ENCODE results near the gene PDGFB. TPM values are rescaled to one million over a fixed set of nuclear protein-coding genes. Genes with fewer than 3 reads are reported as not detected.

The PDGFB gene
- total RNA-seq, 1 experiment from 2014 or later: 39.7 TPM

DNA sequence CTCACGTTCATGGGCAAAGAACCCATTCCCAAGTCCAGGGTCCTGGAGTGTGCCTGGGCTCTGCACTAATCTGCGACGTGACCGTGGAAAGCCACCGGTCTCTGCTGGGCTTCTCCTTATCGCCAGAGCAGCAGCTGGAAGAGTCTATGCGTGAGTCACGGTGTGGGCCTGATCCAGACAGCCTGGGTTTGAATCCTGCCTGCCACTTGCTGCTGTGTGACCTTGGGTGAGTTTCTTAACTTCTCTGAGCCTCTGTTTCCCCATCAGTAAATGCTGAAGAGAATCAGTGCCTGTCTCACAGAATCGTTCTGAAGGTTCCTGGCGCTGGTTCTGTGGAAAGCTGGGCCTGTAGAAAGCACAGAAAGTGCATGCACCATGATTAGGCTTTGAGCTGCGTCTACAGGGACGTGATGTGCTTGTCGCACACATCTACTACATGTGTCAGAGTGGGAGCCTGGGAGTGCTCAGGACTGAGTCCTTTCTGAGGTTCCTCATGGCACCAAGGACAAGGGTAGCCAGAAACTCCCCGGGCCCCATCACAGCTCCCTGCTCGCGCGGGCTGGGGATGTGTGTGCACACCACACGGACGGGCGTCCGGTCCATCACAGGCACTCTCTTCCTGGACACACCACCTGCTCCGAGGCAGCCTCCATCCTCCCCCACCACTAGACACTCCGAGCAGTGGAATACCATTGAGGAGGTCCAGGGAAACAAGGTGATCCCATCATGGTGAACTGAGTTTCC is 20.5 kb upstream of the PDGFB start:
- no peaks in the 10 kb centered on the region for H3K9me3 ChIP-seq (ENCODE audit: insufficient read depth, low read depth)
- peaks cover 22% of the 10 kb centered on the region for H3K4me1 ChIP-seq (replicated peaks; ENCODE audit: insufficient read depth)
- H3F3A ChIP-seq (ENCODE audit: insufficient read depth, low read depth): peaks cover 29% of the 10 kb centered on the region
- intact Hi-C loops (cut with micrococcal nuclease; ENCODE audit: unreplicated experiment): no loop called here
- DNase-seq: no peak
- H3K4me3 ChIP-seq: no peak overlapping the region
- H3K36me3 ChIP-seq (ENCODE audit: low read depth): no peaks in the 10 kb centered on the region
- no peaks in the 10 kb centered on the region for H3K9me2 ChIP-seq (ENCODE audit: insufficient read depth)
- CTCF ChIA-PET: no interaction called here
- POLR2A ChIA-PET (ENCODE audit: unreplicated experiment): interaction anchor here (0.7 kb wide), 2 partner anchors 14 to 23 kb away, joined by 4 to 11 read pairs; no protein-coding TSS in a partner anchor
- no peaks in the 10 kb centered on the region for H3K27me3 ChIP-seq (ENCODE audit: insufficient read depth, low read depth)
- H4K20me1 ChIP-seq (ENCODE audit: insufficient read depth): no peaks in the 10 kb centered on the region
- TF ChIP-seq EZH2 (IDR thresholded peaks at IDR 0.05; ENCODE audit: low read depth): no peak
- TF ChIP-seq, protein P1, sequence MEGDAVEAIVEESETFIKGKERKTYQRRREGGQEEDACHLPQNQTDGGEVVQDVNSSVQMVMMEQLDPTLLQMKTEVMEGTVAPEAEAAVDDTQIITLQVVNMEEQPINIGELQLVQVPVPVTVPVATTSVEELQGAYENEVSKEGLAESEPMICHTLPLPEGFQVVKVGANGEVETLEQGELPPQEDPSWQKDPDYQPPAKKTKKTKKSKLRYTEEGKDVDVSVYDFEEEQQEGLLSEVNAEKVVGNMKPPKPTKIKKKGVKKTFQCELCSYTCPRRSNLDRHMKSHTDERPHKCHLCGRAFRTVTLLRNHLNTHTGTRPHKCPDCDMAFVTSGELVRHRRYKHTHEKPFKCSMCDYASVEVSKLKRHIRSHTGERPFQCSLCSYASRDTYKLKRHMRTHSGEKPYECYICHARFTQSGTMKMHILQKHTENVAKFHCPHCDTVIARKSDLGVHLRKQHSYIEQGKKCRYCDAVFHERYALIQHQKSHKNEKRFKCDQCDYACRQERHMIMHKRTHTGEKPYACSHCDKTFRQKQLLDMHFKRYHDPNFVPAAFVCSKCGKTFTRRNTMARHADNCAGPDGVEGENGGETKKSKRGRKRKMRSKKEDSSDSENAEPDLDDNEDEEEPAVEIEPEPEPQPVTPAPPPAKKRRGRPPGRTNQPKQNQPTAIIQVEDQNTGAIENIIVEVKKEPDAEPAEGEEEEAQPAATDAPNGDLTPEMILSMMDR (conservative IDR thresholded peaks at IDR 0.05): no peak
- no peak overlapping the region for H3K27ac ChIP-seq
- no peaks in the 10 kb centered on the region for H3K79me2 ChIP-seq (ENCODE audit: low read depth)
- no peak overlapping the region for H3K4me2 ChIP-seq
- H2AFZ ChIP-seq: no peak overlapping the region
- no TSS peak for BruUV-seq (replicated peaks)

DNA sequence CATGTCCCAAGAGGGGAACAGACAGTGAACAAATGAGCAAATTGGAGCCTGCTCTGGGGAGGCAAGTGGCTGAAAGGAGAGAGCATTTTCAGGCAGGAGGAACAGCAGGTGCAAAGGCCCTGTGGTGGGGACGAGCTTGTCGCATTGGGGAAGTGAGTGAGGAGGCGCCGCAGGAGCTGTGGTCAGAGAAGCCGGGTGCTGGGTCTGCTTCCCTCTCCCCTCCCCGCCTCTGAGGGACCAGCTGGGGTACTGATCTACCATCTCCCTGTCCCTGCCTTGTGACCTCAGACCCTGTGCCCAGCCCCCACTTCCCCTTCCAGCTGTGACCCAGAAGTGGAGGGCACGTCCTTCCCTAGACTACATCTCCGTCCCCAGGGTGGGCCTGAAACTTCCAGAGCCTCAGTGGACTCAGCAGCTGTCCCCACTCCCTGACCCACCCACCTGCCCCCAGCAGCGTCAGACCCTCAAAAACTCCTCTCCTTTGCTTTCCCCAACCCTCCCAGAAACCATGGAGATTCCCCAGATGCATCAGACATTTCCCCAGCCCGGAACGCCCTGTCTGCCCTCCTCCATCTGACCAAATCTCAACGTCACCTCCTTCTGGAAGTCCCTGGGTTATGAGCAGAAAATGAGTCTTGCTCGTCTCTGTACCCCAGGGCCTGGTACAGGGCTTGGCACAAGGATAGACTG is 19.7 kb upstream of the PDGFB start:
- H4K20me1 ChIP-seq (ENCODE audit: insufficient read depth): no peaks in the 10 kb centered on the region
- ChIA-PET POLR2A (ENCODE audit: unreplicated experiment) (no interaction called here), CTCF (interaction anchor here (0.6 kb wide), 1 partner anchor 14 kb away, joined by 21 read pairs; no protein-coding TSS in a partner anchor)
- H3K36me3 ChIP-seq (ENCODE audit: low read depth): no peaks in the 10 kb centered on the region
- no peaks in the 10 kb centered on the region for H3K9me2 ChIP-seq (ENCODE audit: insufficient read depth)
- no TSS peak for BruUV-seq (replicated peaks)
- H3K79me2 ChIP-seq (ENCODE audit: low read depth): no peaks in the 10 kb centered on the region
- H3K27me3 ChIP-seq (ENCODE audit: insufficient read depth, low read depth): no peaks in the 10 kb centered on the region
- intact Hi-C loops (cut with micrococcal nuclease; ENCODE audit: unreplicated experiment): no loop called here
- peaks cover 29% of the 10 kb centered on the region for H3F3A ChIP-seq (ENCODE audit: insufficient read depth, low read depth)
- H3K27ac ChIP-seq: no peak overlapping the region
- H3K4me1 ChIP-seq (replicated peaks; ENCODE audit: insufficient read depth): peaks cover 22% of the 10 kb centered on the region
- TF ChIP-seq, protein P1 (conservative IDR thresholded peaks at IDR 0.05): no peak
- TF ChIP-seq EZH2 (IDR thresholded peaks at IDR 0.05; ENCODE audit: low read depth): no peak
- H3K4me2 ChIP-seq: no peak overlapping the region
- H3K9me3 ChIP-seq (ENCODE audit: insufficient read depth, low read depth): no peaks in the 10 kb centered on the region
- H2AFZ ChIP-seq: no peak overlapping the region
- H3K4me3 ChIP-seq: no peak overlapping the region
- no peak for DNase-seq

DNA sequence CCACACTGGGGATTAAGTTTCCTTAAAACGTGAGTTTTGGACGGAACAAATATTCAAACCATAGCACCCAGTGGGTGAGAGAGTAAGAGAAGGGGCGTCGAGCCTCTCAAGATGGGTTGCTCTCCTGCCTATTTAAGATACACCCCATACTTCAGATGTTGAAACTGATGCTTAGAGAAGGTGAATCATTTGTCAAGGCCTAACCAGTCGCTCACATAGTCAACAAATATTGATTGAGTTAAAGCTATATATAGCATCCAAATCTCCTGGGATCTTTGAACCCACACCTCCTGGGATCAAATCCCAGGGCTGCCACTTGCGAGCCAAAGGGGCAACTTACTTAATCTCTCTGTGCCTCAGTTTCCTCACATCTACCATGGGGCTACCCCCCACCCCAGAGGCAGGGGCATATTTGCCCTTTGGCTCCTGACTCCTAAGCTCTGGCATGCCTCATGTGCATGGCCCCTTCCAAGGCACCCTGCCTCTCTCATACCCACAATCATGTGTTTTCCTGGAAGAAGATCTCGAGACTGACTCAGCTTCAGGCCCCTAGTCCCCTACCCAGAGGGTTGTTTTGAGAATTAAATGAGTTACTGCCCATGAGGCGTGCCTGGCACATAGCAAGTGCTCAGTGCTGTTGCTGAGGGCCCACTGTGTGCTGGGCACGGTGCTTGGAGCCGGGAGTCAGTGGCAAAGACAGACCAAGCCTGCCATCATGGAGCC is 19.0 kb upstream of the PDGFB start:
- Histone ChIP-seq H3K9me2 (ENCODE audit: insufficient read depth) (no peaks in the 10 kb centered on the region), H3K9me3 (ENCODE audit: insufficient read depth, low read depth) (no peaks in the 10 kb centered on the region), H2AFZ (no peak overlapping the region), H3K4me2 (no peak overlapping the region), H3K27ac (no peak overlapping the region), H3K27me3 (ENCODE audit: insufficient read depth, low read depth) (no peaks in the 10 kb centered on the region), H3F3A (ENCODE audit: insufficient read depth, low read depth) (peaks cover 27% of the 10 kb centered on the region), H3K79me2 (ENCODE audit: low read depth) (no peaks in the 10 kb centered on the region), H3K36me3 (ENCODE audit: low read depth) (no peaks in the 10 kb centered on the region), H4K20me1 (ENCODE audit: insufficient read depth) (no peaks in the 10 kb centered on the region), H3K4me1 (replicated peaks; ENCODE audit: insufficient read depth) (peaks cover 22% of the 10 kb centered on the region), H3K4me3 (no peak overlapping the region)
- TF ChIP-seq, protein P1 (conservative IDR thresholded peaks at IDR 0.05): no peak
- no peak for TF ChIP-seq EZH2 (IDR thresholded peaks at IDR 0.05; ENCODE audit: low read depth)
- ChIA-PET CTCF (interaction anchor here (0.6 kb wide), 1 partner anchor 15 kb away, joined by 21 read pairs; no protein-coding TSS in a partner anchor), POLR2A (ENCODE audit: unreplicated experiment) (no interaction called here)
- BruUV-seq (replicated peaks): no TSS peak
- intact Hi-C loops (cut with micrococcal nuclease; ENCODE audit: unreplicated experiment): no loop called here
- no peak for DNase-seq
